DND-41 (cell line): Measurements from ENCODE around the gene ADGRF1.
"Not testable (repeated sequence)": the region's sequence is repeated elsewhere in the genome, so short reads cannot be mapped to it uniquely, and the experiment has no call there.

Experiments
- CTCF ChIP-seq: IDR thresholded peaks from 2 replicates; pipeline ENCODE4 v1.5.1; 2012; ENCODE audit warnings: borderline replicate concordance, low read length, moderate library complexity, mild to moderate bottlenecking; ENCODE audit not compliant: poor library complexity, severe bottlenecking; ENCODE audit errors: extremely low read depth
- EZH2 ChIP-seq: IDR thresholded peaks from 3 replicates; pipeline ENCODE4 v1.6.1; 2012; ENCODE audit warnings: borderline replicate concordance, low read depth, mild to moderate bottlenecking, moderate library complexity, low read length, inconsistent platforms; ENCODE audit not compliant: severe bottlenecking

- TF ChIP-seq CTCF, EZH2: not testable (repeated sequence)
Observed at GRCh38 chr6:47089473-47089872, 47.3 kb upstream of the ADGRF1 start.
